Measurements from ENCODE around the gene MYO1B.

- TF ChIP-seq POLR2A (IDR thresholded peaks at IDR 0.05) (no peak), CTCF (IDR thresholded peaks at IDR 0.05) (no peak), POLR2AphosphoS5 (IDR thresholded peaks at IDR 0.05; ENCODE audit: insufficient read depth in 1 of 2, low read depth in 1 of 2) (no peak)
These were observed 118.1 kb downstream of the MYO1B start for GRCh38 chr2:191363267-191363666.

All from vagina (tissue), 2 donors.